ENCODE measurements around the gene AATF. TPM values are rescaled to one million over a fixed set of nuclear protein-coding genes. Genes with fewer than 3 reads are reported as not detected.

Gene AATF
- total and polyA plus RNA-seq, 9 of the 15 experiments (the other 6 are each of a cell fraction or from before 2014, with no cell fraction given) = 34.5 to 133 (median 90.1) TPM

- H3K4me2 ChIP-seq (ENCODE audit: insufficient read depth, low read length) = no peak overlapping the region
- BruUV-seq (replicated peaks) = no TSS peak
- DNase-seq (ENCODE audit: extremely low read depth in 1 of 4, low spot score in 3 of 4) (no peak), FAIRE-seq (no peak), ATAC-seq (no peak)
- no peaks in the 10 kb centered on the region for H3K9me3 ChIP-seq (replicated peaks; ENCODE audit: control insufficient read depth, insufficient read depth, low read depth, low read length)
- H4K20me1 ChIP-seq (replicated peaks; ENCODE audit: control insufficient read depth, insufficient read depth, low read length) = no peaks in the 10 kb centered on the region
- WGBS (ENCODE audit: insufficient coverage, low coverage, missing lambda C conversion rate) = 64% methylated on average over 1 of the region's 1 CpG
- in situ Hi-C loops (cut with MboI) (no loop called here), intact Hi-C loops (cut with micrococcal nuclease) (no loop called here)
- ChIA-PET POLR2A (interaction anchor here (1.0 kb wide), 1 partner anchor 12 kb away, joined by 3 read pairs; no protein-coding TSS in a partner anchor), CTCF (ENCODE audit: low intra/inter-chr PET ratio) (no interaction called here)
- no peaks in the 10 kb centered on the region for H3K79me2 ChIP-seq (ENCODE audit: control insufficient read depth, insufficient read depth, low read length)
- no peak overlapping the region for H2AFZ ChIP-seq (ENCODE audit: low read depth, low read length)
- H3K9me1 ChIP-seq (ENCODE audit: control insufficient read depth, insufficient read depth, low read length) = no peaks in the 10 kb centered on the region
- H3K27me3 ChIP-seq (ENCODE audit: control insufficient read depth in 2 of 2, insufficient read depth in 2 of 2, low read length in 2 of 2) = no peaks in the 10 kb centered on the region
- TF ChIP-seq, protein P1, sequence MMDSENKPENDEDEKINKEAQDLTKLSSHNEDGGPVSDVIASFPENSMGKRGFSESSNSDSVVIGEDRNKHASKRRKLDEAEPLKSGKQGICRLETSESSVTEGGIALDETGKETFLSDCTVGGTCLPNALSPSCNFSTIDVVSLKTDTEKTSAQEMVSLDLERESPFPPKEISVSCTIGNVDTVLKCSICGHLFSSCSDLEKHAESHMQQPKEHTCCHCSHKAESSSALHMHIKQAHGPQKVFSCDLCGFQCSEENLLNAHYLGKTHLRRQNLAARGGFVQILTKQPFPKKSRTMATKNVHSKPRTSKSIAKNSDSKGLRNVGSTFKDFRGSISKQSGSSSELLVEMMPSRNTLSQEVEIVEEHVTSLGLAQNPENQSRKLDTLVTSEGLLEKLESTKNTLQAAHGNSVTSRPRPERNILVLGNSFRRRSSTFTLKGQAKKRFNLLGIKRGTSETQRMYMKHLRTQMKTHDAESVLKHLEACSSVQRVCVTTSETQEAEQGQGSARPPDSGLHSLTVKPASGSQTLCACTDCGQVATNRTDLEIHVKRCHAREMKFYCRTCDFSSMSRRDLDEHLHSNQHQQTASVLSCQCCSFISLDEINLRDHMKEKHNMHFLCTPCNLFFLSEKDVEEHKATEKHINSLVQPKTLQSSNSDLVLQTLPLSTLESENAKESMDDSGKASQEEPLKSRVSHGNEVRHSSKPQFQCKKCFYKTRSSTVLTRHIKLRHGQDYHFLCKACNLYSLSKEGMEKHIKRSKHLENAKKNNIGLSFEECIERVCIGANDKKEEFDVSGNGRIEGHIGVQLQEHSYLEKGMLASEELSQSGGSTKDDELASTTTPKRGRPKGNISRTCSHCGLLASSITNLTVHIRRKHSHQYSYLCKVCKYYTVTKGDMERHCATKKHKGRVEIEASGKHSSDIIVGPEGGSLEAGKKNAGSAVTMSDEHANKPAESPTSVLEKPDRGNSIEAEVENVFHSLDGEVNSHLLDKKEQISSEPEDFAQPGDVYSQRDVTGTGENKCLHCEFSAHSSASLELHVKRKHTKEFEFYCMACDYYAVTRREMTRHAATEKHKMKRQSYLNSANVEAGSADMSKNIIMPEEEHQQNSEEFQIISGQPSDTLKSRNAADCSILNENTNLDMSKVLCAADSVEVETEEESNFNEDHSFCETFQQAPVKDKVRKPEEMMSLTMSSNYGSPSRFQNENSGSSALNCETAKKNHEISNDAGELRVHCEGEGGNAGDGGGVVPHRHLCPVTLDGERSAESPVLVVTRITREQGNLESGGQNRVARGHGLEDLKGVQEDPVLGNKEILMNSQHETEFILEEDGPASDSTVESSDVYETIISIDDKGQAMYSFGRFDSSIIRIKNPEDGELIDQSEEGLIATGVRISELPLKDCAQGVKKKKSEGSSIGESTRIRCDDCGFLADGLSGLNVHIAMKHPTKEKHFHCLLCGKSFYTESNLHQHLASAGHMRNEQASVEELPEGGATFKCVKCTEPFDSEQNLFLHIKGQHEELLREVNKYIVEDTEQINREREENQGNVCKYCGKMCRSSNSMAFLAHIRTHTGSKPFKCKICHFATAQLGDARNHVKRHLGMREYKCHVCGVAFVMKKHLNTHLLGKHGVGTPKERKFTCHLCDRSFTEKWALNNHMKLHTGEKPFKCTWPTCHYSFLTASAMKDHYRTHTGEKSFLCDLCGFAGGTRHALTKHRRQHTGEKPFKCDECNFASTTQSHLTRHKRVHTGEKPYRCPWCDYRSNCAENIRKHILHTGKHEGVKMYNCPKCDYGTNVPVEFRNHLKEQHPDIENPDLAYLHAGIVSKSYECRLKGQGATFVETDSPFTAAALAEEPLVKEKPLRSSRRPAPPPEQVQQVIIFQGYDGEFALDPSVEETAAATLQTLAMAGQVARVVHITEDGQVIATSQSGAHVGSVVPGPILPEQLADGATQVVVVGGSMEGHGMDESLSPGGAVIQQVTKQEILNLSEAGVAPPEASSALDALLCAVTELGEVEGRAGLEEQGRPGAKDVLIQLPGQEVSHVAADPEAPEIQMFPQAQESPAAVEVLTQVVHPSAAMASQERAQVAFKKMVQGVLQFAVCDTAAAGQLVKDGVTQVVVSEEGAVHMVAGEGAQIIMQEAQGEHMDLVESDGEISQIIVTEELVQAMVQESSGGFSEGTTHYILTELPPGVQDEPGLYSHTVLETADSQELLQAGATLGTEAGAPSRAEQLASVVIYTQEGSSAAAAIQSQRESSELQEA (IDR thresholded peaks at IDR 0.05; ENCODE audit: low read depth) = no peak
- H3K36me3 ChIP-seq (ENCODE audit: control insufficient read depth, insufficient read depth, low read length) = peaks cover 65% of the 10 kb centered on the region; the same call in 2 of the 3 replicates
- H3K4me1 ChIP-seq (replicated peaks in 1 of 2; ENCODE audit: control insufficient read depth in 2 of 2, insufficient read depth in 2 of 2, low read length in 2 of 2) = no peaks in the 10 kb centered on the region
- H3K27ac ChIP-seq (ENCODE audit: extremely low read depth, low read depth, low read length) = no peak overlapping the region
- no peak overlapping the region for H3K9ac ChIP-seq (ENCODE audit: insufficient read depth in 1 of 2, low read depth in 2 of 2, low read length in 2 of 2)
- H3K4me3 ChIP-seq = no peak overlapping the region
Observed at GRCh38 chr17:37026531-37026869, 77.7 kb downstream of the AATF start.
